AG09309 (cell line): Measurements from ENCODE around the gene RAC3.

Experiments
- DNase-seq: peaks from one replicate; pipeline ENCODE4 v3.0.0-alpha.2; 2010; ENCODE audit warnings: low read depth
- H3K4me3 ChIP-seq: 2 replicates; pipeline ENCODE4 v1.5.1; 2011; ENCODE audit warnings: mild to moderate bottlenecking, low read depth, low read length, moderate library complexity; ENCODE audit not compliant: control insufficient read depth
- CTCF ChIP-seq: IDR thresholded peaks from 2 replicates; pipeline ENCODE4 v1.5.1; 2011; ENCODE audit warnings: mild to moderate bottlenecking, low read depth, low read length, inconsistent platforms; ENCODE audit not compliant: insufficient read depth, control insufficient read depth; ENCODE audit errors: missing control alignments

Gene RAC3

GRCh38 chr17:81999976-82000802 is 31.3 kb upstream of the RAC3 start:
- H3K4me3 ChIP-seq = no peak overlapping the region
- no peak for TF ChIP-seq CTCF
- no peak for DNase-seq

GRCh38 chr17:82000803-82001570 is 30.5 kb upstream of the RAC3 start:
- no peak for DNase-seq
- no peak for TF ChIP-seq CTCF
- H3K4me3 ChIP-seq = no peak overlapping the region

- no peak overlapping the region for H3K4me3 ChIP-seq
- no peak for TF ChIP-seq CTCF
- DNase-seq = no peak
Observed at GRCh38 chr17:82001571-82002056, 29.9 kb upstream of the RAC3 start.

- H3K4me3 ChIP-seq = peak overlapping the region; percentile 3; the same call in 1 of the 2 replicates
- peak; percentile 14 for TF ChIP-seq CTCF
- DNase-seq = peak; percentile 76
Observed at GRCh38 chr17:82003411-82004381, 27.8 kb upstream of the RAC3 start.

- TF ChIP-seq CTCF = no peak
- H3K4me3 ChIP-seq = no peak overlapping the region
- no peak for DNase-seq
Observed at GRCh38 chr17:82004517-82005455, 26.7 kb upstream of the RAC3 start.
